Thoracic aorta (tissue), 2 donors: ENCODE measurements around the gene C6orf52. TPM values are rescaled to one million over a fixed set of nuclear protein-coding genes. Genes with fewer than 3 reads are reported as not detected.
A peak's percentile ranks its signal among the peaks of the same experiment; 100 is the strongest.

Source experiments
- ATAC-seq: fragments of 150-250 bp; one replicate; pipeline ENCODE4 v1.8.0; 2017; ENCODE audit warnings: low read depth; ENCODE audit not compliant: insufficient number of reproducible peaks, low FRiP score
- DNase-seq: peaks from one replicate; pipeline ENCODE4 v3.0.0-alpha.2; 2020; ENCODE audit warnings: low spot score
- H3K27ac ChIP-seq, 2 donors: fragments of 200-600 bp; sonication (generic); 1 replicate in 1 of 2; 2 replicates in 1 of 2; pipeline ENCODE4 v1.5.1; 2016; ENCODE audit warnings: mild to moderate bottlenecking in 2 of 2, moderate library complexity in 2 of 2
- H3K27me3 ChIP-seq: fragments of 200-600 bp; sonication (generic); replicated peaks from 2 replicates; pipeline ENCODE4 v1.6.0; 2016; ENCODE audit warnings: mild to moderate bottlenecking; ENCODE audit not compliant: insufficient read depth
- H3K36me3 ChIP-seq: fragments of 200-600 bp; sonication (generic); one replicate; pipeline ENCODE4 v1.5.1; 2016
- H3K4me1 ChIP-seq, 2 donors: fragments of 200-600 bp; sonication (generic); 1 replicate in 1 of 2; 2 replicates in 1 of 2; pipeline versions ENCODE4 v1.5.1 to v1.6.0; 2016; ENCODE audit warnings: low read depth in 2 of 2, mild to moderate bottlenecking in 1 of 2; ENCODE audit not compliant: control insufficient read depth in 1 of 2
- H3K4me3 ChIP-seq: fragments of 200-600 bp; sonication (generic); 2 replicates; pipeline ENCODE4 v1.5.1; 2016; ENCODE audit warnings: mild to moderate bottlenecking
- H3K9me3 ChIP-seq: fragments of 200-600 bp; sonication (generic); 2 replicates; pipeline ENCODE4 v1.5.1; 2016
- CTCF ChIP-seq: fragments of 200-600 bp; sonication (generic); IDR thresholded peaks from one replicate; pipeline ENCODE4 v1.5.1; 2019; ENCODE audit warnings: antibody characterized with exemption
- total RNA-seq, 2 donors: library from RNA; depleted of rRNA; stranded (reverse); fragments of >200 nt; gene quantifications; one replicate each; pipeline versions ENCODE4 v1.1.0 to v1.2.3, GENCODE V29; 2016

Gene C6orf52
- total RNA-seq, 2 donors from 2014 or later: not detected

GRCh38 chr6:10720265-10720959, 26.0 kb upstream of the C6orf52 start:
- H3K27ac ChIP-seq: peak overlapping the region; percentile 72 to 78

GRCh38 chr6:10719964-10720264, 25.5 kb upstream of the C6orf52 start:
- H3K4me1 ChIP-seq: peaks cover 18 to 21% of the 10 kb centered on the region in 2 donors
- H3K27ac ChIP-seq: peak overlapping the region; percentile 72 to 78
- ATAC-seq (no peak), DNase-seq (no peak)
- H3K9me3 ChIP-seq: no peaks in the 10 kb centered on the region
- no peak for TF ChIP-seq CTCF
- H3K4me3 ChIP-seq: peak overlapping the region; percentile 77
- no peaks in the 10 kb centered on the region for H3K27me3 ChIP-seq
- H3K36me3 ChIP-seq: no peaks in the 10 kb centered on the region

More at GRCh38 chr6:10720265-10720959, 26.0 kb upstream of the C6orf52 start:
- no peaks in the 10 kb centered on the region for H3K36me3 ChIP-seq
- ATAC-seq (no peak), DNase-seq (no peak)
- TF ChIP-seq CTCF: no peak
- no peaks in the 10 kb centered on the region for H3K9me3 ChIP-seq
- H3K27me3 ChIP-seq: no peaks in the 10 kb centered on the region
- H3K4me1 ChIP-seq: peaks cover 19 to 26% of the 10 kb centered on the region in 2 donors
- H3K4me3 ChIP-seq: peak overlapping the region; percentile 77

GRCh38 chr6:10719296-10719963, 25.0 kb upstream of the C6orf52 start:
- H3K36me3 ChIP-seq: no peaks in the 10 kb centered on the region
- H3K27ac ChIP-seq: peak overlapping the region; percentile 72 to 78
- no peak for ATAC-seq
- no peaks in the 10 kb centered on the region for H3K27me3 ChIP-seq
- peak overlapping the region; percentile 77 for H3K4me3 ChIP-seq
- DNase-seq: no peak
- H3K9me3 ChIP-seq: no peaks in the 10 kb centered on the region
- peaks cover 13 to 17% of the 10 kb centered on the region in 2 donors for H3K4me1 ChIP-seq
- TF ChIP-seq CTCF: no peak

- ATAC-seq (no peak), DNase-seq (no peak)
- no peak for TF ChIP-seq CTCF
- Histone ChIP-seq H3K36me3 (peaks cover 6% of the 10 kb centered on the region), H3K4me1 (no peaks in the 10 kb centered on the region), H3K9me3 (no peaks in the 10 kb centered on the region), H3K4me3 (no peak overlapping the region), H3K27ac (no peak overlapping the region), H3K27me3 (no peaks in the 10 kb centered on the region)
These were observed 19.5 kb upstream of the C6orf52 start for GRCh38 chr6:10713962-10714361.

GRCh38 chr6:10696655-10697054, 2.2 kb upstream of the C6orf52 start:
- Histone ChIP-seq H3K27me3 (no peaks in the 10 kb centered on the region), H3K27ac (no peak overlapping the region), H3K4me1 (peaks cover 17 to 28% of the 10 kb centered on the region in 2 donors), H3K9me3 (no peaks in the 10 kb centered on the region), H3K4me3 (no peak overlapping the region), H3K36me3 (peaks cover 9% of the 10 kb centered on the region)
- DNase-seq (no peak), ATAC-seq (no peak)
- no peak for TF ChIP-seq CTCF
